Measurements from ENCODE around the gene PHACTR3. TPM values are rescaled to one million over a fixed set of nuclear protein-coding genes. Genes with fewer than 3 reads are reported as not detected.

The PHACTR3 gene
- total RNA-seq, 2 donors from 2014 or later = 0.86 to 24.2 TPM

DNA sequence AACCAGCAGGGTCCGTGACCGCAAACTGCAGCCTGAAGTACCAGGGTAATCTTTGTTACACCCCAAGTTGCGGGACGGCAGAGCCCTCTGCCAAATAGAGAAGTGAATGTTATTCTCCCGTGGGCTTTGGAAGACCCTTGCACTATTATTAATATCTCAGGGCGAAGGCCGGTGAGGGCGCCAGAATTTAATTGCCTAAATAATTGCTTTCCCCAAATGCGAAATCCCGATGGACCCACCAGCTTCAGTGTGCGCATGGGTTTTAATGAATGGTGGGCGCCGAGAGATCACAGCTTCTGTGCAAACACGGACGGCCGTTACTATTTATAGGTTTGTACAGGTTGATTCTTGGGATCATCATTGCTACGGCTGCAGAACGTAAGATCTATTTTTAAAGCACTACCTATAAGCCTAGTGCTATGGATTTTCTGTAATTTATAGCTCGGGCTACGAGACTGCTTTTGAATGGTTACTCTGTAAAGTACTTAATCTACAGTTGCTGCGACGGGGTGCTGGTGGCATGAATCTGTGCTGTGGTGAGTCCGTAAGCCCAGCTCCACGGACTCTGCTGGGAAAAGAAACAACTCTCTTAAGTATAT is 15.2 kb upstream of the PHACTR3 start:
- H3K9me3 ChIP-seq = no peaks in the 10 kb centered on the region
- no peaks in the 10 kb centered on the region for H3K36me3 ChIP-seq
- H3K4me3 ChIP-seq = no peak overlapping the region
- H3K27me3 ChIP-seq = no peaks in the 10 kb centered on the region
- TF ChIP-seq, protein P1, sequence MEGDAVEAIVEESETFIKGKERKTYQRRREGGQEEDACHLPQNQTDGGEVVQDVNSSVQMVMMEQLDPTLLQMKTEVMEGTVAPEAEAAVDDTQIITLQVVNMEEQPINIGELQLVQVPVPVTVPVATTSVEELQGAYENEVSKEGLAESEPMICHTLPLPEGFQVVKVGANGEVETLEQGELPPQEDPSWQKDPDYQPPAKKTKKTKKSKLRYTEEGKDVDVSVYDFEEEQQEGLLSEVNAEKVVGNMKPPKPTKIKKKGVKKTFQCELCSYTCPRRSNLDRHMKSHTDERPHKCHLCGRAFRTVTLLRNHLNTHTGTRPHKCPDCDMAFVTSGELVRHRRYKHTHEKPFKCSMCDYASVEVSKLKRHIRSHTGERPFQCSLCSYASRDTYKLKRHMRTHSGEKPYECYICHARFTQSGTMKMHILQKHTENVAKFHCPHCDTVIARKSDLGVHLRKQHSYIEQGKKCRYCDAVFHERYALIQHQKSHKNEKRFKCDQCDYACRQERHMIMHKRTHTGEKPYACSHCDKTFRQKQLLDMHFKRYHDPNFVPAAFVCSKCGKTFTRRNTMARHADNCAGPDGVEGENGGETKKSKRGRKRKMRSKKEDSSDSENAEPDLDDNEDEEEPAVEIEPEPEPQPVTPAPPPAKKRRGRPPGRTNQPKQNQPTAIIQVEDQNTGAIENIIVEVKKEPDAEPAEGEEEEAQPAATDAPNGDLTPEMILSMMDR (IDR thresholded peaks at IDR 0.05) = no peak
- DNase-seq (ENCODE audit: low spot score) = no peak
- peaks cover 0 to 10% of the 10 kb centered on the region in 2 donors for H3K4me1 ChIP-seq
- H3K27ac ChIP-seq = no peak overlapping the region

DNA sequence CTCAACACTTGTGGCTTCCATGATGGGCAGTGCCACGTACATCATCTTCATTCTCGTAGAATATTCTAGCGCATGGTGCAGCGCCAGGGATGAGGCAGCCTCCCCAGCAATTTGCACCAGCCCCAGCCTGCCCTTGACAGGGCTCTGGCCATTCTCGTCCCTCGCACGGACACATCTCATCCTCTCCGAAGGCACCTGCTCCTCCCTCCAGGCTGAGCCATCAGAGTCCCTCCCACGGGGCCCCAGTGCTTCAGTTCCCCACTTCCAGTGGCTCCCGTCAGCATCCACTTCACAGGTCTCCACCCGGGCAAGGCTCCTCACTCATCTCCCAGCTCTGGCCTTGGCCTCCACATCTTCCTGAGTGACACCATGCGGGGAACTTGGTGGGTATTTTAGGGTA is 13.3 kb upstream of the PHACTR3 start:
- H3K27me3 ChIP-seq = no peaks in the 10 kb centered on the region
- peaks cover 0 to 2% of the 10 kb centered on the region in 2 donors for H3K4me1 ChIP-seq
- no peak for DNase-seq (ENCODE audit: low spot score)
- TF ChIP-seq, protein P1 (IDR thresholded peaks at IDR 0.05) = no peak
- no peaks in the 10 kb centered on the region for H3K9me3 ChIP-seq
- H3K27ac ChIP-seq = no peak overlapping the region
- no peak overlapping the region for H3K4me3 ChIP-seq
- no peaks in the 10 kb centered on the region for H3K36me3 ChIP-seq

DNA sequence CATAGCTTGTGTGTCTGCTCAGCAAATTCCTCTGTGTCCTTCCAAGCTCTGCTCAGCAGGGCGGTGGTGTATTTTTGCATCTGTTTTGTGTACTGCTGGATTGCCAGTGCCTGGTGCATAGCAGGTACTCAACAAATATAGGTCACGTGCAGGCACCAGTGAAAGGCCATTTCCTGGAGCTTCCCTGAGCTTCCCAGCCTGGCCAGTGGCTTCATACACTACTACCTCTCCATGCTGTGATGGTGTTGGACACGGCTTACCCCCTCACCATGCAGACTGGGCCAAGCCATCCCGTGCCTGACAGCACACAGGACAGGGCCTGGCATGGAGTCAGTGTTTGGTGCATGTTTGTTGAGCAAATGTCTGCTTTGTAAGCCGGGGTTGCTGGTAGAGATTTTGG is 7.7 kb upstream of the PHACTR3 start:
- H3K4me1 ChIP-seq = no peaks in the 10 kb centered on the region
- no peak overlapping the region for H3K27ac ChIP-seq
- TF ChIP-seq, protein P1 (IDR thresholded peaks at IDR 0.05) = no peak
- H3K27me3 ChIP-seq = no peaks in the 10 kb centered on the region
- no peak for DNase-seq (ENCODE audit: low spot score)
- no peaks in the 10 kb centered on the region for H3K9me3 ChIP-seq
- H3K36me3 ChIP-seq = no peaks in the 10 kb centered on the region
- H3K4me3 ChIP-seq = no peak overlapping the region

DNA sequence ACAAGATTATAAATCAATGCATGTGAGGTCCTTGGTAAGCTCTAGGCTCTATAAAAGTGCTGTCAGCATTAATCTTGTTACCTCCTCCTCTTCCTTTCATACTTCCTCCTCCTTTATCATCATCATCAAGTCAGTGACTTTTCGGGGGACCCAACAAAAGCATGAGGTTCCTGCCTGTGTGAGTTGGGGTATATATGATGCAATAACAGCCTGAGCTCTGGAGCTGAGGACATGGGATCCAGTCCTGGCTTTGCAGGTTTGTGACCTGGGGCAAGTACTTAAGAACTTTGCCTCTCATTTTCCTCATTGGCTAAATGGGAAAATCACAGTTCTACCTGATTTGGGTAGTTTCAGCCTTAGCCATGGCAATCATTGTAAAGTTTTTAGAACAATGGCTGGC is 7.1 kb upstream of the PHACTR3 start:
- Histone ChIP-seq H3K36me3 (no peaks in the 10 kb centered on the region), H3K4me3 (no peak overlapping the region), H3K27ac (no peak overlapping the region), H3K4me1 (no peaks in the 10 kb centered on the region), H3K27me3 (no peaks in the 10 kb centered on the region), H3K9me3 (no peaks in the 10 kb centered on the region)
- TF ChIP-seq, protein P1 (IDR thresholded peaks at IDR 0.05) = no peak
- DNase-seq (ENCODE audit: low spot score) = no peak

DNA sequence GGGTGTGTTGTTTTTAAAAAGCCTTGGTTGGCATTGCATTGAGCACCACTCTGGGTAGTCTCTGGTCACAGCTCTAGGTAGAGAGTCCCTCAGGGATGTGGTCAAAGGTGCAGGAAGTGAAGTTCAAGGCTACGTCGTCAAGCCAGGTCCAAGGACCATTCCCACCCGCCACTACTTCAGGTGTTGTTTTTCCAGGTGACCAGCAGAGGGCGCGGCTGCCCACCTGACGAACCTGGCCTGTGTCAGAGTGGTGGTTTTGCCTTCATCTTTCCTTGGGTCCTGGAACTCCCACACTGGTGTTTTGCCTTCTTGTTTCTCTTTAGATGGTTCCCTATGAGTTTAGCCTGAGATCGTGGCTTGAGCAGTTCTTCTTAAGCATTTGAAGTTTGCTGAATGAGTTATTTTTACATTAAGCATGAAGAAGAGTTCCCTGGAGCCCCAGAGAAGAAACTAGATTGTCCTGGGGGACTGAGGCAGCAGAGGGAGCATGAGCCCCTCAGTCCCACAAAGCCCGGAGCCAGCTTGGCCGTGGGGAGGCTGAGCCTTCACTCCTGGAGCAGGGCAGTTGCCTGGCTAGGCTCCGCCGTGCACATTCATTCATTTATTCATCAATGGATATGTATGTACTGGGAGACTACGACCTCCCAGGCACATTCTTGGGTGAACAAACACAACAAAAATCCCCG is 5.6 kb upstream of the PHACTR3 start:
- DNase-seq (ENCODE audit: low spot score) = no peak
- H3K4me3 ChIP-seq = no peak overlapping the region
- TF ChIP-seq, protein P1 (IDR thresholded peaks at IDR 0.05) = peak; percentile 56 to 80
- H3K9me3 ChIP-seq = no peaks in the 10 kb centered on the region
- no peaks in the 10 kb centered on the region for H3K4me1 ChIP-seq
- no peak overlapping the region for H3K27ac ChIP-seq
- no peaks in the 10 kb centered on the region for H3K36me3 ChIP-seq
- peaks cover 0 to 4% of the 10 kb centered on the region in 2 donors for H3K27me3 ChIP-seq

All from right atrium auricular region (tissue), 2 donors.